Amygdala (tissue), 56 donors: ENCODE data around the gene PPL.
"Not testable (repeated sequence)": the region's sequence is repeated elsewhere in the genome, so short reads cannot be mapped to it uniquely, and the experiment has no call there.

ENCODE experiments used
- DNase-seq, 56 donors: peaks; one replicate each; lab custom pipeline; 2025; lab: John Stamatoyannopoulos, UW

The PPL gene

GRCh38 chr16:4936181-4936990, 562 bp downstream of the PPL start:
- DNase-seq: no peak

DNA sequence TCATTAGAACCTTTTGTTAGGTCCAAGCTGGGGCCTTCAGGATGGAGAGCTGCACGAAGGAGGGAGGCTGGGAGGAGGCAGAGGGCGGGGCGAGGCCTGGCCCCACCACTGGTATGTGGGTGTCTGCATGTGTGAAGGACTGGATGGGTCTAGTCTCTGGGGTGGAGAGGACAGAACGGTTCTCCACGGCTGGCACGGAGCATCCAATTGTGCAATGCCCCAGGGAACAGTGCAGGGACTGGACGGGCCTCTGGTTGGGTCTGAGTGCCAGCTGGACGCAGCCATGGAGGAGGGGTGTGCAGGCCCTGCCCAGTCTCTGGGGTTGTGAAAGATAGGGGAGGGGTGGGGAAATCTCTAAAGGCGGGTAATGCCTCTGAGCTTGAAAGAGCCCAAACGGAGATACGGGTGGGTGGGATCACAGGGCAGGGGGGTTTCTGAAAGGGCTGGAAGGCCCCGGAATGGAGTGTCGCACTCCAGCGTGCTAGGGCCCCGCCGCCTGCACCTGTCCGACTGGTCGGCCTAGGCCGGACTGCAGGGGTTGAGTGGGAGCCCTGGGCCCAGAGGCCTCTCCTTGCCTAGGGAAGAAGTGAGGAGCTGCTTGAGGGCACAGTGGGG, 1.6 kb downstream of the PPL start:
- no peak for DNase-seq

DNA sequence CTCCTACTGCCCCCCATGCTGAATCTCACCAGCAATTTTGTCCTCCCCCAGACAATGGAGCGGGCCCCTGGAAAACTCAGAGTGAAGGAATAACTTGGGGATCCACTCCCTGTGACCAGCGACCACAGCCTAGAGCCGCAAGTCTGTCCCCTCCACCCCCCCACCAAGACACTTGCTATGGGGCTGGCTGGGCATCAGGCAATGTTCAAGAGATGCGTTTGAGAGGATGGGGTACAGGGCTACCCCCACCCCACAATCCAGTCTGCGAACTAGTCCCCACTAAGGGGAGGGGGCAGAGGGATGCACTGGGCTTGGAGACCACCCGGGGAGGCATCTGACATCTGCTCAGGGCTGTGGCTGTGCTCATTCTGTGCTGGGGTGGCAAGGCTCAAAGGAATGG, 2.4 kb downstream of the PPL start:
- DNase-seq: no peak

GRCh38 chr16:4933871-4934395, 3.0 kb downstream of the PPL start:
- no peak for DNase-seq

- no peak for DNase-seq
Observed at GRCh38 chr16:4933433-4933832, 3.5 kb downstream of the PPL start.

DNA sequence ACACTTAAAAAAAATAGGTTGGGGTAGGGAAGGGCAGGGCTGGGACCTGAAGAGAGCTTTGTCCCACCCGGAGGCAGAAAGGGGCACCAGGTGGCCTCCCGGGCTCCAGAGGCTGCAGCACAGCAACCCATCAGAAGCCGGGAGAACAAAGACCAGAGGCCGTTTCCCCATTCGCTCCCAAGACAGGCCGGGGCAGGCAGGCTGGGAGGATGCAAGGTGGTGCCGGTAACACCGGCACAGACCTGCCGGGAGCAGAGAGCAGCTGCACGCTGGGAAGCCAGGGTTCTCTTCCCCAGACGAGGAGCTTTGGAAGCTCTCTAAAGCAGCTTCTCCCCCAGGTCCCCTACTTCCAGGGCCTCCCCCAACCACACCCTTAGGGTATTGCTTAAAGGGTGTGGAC, 5.6 kb downstream of the PPL start:
- DNase-seq: no peak

GRCh38 chr16:4929619-4930018, 7.3 kb downstream of the PPL start:
- not testable (repeated sequence) for DNase-seq

- DNase-seq: no peak
Observed at GRCh38 chr16:4928227-4928626, 8.7 kb downstream of the PPL start.

- DNase-seq: no peak
Observed at GRCh38 chr16:4927661-4928060, 9.3 kb downstream of the PPL start.

- no peak for DNase-seq
Observed at GRCh38 chr16:4926928-4927327, 10.0 kb downstream of the PPL start.

GRCh38 chr16:4925791-4926190, 11.2 kb downstream of the PPL start:
- DNase-seq: no peak

DNA sequence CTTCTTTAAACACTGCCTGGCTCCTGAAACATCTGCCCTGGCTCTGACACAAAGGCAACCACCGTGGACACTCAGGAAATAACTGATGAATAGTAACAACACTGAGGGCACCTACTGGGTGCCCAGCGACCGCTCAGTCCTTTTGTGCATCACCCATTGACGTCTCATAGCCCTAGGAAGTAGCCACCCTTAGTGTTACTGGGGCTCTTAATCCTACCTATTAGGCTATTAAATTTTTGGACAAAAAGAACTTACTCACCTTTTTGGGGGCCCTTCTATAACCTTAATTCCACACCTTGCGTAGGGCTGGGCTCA, 11.7 kb downstream of the PPL start:
- no peak for DNase-seq

DNA sequence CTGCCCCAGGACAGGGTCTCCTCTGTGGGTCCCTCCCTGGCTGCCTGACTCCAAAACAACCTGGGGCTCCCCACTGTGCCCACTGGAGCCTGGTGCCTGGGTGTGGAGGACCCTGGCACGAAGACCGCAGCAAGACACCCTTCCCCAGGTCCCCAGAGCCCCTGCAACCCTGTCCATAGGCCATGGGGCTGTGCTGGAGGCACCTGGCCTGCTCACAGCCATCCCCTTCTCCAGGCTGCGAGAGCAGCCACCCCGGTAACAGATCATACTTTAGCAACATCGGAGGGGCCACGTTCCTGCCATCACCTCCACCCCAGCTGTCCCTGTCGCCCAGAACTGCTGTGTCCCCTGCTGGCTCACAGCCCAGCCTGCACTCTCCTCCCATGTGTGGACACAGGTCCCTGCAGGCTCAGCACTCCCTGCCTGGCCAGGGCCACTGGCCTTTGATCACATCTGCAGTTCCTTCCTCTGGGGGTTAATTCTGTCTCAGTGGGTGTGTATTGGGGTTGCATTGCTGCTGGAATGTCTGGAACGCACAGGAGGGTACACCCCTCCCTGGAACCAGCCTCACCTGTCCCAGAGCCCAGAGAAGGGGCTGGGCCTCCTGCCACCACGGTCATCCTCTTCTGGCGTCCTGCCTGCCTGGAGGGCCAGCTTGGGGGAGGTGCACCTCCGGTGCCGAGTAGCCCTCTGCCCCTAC, 12.2 kb downstream of the PPL start:
- no peak for DNase-seq

- DNase-seq: no peak
Observed at GRCh38 chr16:4923853-4924252, 13.1 kb downstream of the PPL start.

DNA sequence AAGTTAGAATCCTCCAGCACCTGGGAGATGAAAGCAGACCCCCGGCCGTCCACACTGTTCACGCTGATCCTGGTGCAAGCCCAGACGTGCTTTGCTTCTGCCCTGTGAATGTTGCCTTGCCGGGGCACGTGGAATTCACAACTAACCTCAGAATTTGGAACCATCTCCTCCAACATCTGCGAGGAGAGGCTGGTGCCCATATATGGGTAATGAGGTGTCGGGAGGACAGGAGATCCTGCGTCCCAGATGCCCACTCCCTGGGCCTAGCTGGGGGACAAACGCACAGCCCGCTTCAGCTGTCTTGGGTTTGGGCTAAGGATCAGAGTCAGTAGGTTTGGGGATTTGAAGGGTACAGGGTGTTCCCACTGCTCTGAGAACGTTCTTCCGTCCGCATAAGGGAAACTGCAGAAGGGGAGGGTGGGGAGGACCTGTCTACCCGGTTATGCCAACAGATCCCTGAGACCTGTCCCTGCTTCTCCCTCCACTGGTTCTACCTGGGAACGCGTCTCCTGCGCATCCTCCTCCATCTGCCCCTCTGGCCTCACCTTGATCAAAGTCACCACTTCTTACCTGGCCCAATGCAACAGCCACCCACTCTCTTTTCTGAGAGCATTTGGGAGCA, 14.1 kb downstream of the PPL start:
- no peak for DNase-seq

DNA sequence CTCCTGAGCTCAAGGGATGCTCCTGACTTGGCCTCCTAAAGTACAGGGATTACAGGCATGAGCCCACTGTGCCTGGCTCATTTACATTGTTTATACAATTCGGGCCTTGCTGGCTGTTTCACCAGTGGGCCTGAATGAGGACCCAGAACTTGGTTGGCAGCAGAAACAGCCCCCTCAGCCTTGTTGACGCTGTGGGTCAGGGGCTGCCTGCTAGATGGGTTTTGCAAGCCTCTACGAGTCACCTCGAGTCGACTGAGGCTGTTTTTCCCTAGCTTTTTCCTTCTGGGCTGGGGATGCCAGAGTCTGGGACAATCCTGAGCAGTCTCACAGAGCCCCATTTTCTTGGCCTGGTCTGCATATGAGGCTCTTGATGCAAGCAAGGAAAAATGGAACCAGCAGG, 16.1 kb downstream of the PPL start:
- DNase-seq: no peak

- no peak for DNase-seq
Observed at GRCh38 chr16:4918781-4919251, 18.1 kb downstream of the PPL start.

DNA sequence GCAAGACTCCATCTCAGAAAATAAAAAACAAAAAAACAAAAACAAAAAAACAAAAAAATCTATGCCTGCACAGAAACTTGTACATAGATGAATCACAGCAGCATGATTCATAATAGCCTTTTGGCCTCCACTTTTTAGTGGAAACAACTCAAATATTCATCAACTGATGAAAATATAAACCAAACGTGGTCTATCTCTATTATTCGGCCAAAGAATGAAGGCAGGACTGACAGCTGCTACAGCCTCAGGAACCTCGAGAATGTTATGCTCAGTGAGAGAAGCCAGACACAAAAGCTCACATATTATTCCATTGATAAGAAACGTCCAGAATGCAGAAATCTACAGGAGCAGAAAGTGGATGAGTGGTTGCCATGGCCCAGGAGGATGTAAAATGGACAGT, 19.8 kb downstream of the PPL start:
- DNase-seq: no peak

DNA sequence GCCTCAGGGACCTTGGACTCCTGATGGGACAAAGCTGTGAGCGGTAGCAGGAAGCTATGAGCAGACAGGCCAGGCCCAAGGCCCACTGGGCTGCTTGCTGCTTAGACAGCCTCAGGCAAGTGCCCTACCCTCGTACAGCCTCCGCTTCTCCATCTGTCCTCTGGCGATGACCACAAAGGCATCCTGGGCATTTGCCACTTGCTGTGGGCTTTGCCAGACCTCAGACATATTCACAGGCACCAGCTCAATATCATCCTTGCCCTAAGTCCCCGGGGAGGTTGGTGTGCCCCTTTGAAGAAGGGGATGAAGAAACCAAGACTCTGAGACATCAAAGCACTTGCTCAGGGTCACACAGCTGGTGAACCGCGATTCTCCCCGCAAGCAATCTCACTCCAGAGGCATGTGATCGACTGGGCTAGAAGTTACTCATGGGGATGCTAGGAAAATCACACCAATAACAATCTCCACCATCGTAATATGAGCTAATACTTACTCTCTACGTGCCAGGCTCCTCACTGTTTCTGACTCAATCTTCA, 21.7 kb downstream of the PPL start:
- DNase-seq: no peak

- DNase-seq: no peak
Observed at GRCh38 chr16:4914528-4915225, 22.3 kb downstream of the PPL start.
